NB4 (cell line): Measurements from ENCODE around the gene SCT.

Experiments used
- MYC ChIP-seq: IDR thresholded peaks from 2 replicates; pipeline ENCODE4 v1.6.1; 2011; ENCODE audit warnings: low read depth, low read length
- POLR2A ChIP-seq: IDR thresholded peaks from 2 replicates; pipeline ENCODE4 v1.6.1; 2011; ENCODE audit warnings: mild to moderate bottlenecking; ENCODE audit not compliant: insufficient read length; ENCODE audit errors: extremely low read depth
- TF ChIP-seq, protein P1 (sequence below): IDR thresholded peaks from one replicate; pipeline ENCODE4 v1.5.1; 2012; ENCODE audit warnings: low read depth, low read length

DNA sequence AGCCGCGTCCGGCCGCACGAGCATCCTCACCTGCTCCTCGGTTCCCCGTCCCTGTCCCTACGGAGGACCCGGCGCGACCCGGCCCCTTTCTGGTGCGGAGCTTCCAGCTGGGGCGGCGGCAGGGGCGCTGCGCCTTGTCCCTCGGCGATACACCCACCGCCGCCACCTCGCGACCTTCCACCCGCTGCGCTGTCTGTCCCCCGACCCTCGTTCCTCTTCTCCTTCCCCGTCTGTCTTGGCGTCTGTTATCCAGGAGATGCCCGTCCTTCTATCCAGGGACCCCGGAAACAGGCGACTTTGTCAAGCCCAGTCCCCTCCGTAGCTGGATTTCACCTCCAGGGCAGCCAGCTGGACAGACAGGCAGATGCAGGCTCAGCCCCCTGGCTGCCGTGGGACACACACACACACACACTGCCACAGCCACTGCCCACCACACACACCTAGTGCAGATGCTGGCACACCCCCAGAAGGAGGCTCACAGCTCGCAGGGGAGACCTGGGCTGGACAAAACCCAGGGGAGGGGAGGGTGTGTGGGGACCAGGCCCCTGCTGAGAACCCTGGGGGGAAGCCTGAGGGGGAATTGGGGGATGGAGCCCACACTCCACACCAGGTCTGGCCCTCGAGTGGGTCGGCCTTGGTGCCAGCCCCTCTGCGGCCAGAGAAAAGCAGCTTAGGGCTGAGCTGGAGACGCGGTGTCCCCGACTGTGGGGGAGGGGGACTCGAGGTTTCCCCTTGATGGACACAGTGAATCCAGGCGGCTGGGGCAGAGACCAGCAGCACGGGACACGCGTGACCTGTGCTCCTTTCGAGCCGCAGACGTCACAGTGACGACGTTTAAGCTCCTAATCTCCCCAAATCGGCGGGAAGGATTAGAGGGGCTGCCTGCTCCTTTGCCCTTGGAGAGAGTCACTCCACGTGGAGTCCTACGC is 10.9 kb upstream of the SCT start:
- TF ChIP-seq, protein P1, sequence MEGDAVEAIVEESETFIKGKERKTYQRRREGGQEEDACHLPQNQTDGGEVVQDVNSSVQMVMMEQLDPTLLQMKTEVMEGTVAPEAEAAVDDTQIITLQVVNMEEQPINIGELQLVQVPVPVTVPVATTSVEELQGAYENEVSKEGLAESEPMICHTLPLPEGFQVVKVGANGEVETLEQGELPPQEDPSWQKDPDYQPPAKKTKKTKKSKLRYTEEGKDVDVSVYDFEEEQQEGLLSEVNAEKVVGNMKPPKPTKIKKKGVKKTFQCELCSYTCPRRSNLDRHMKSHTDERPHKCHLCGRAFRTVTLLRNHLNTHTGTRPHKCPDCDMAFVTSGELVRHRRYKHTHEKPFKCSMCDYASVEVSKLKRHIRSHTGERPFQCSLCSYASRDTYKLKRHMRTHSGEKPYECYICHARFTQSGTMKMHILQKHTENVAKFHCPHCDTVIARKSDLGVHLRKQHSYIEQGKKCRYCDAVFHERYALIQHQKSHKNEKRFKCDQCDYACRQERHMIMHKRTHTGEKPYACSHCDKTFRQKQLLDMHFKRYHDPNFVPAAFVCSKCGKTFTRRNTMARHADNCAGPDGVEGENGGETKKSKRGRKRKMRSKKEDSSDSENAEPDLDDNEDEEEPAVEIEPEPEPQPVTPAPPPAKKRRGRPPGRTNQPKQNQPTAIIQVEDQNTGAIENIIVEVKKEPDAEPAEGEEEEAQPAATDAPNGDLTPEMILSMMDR, result no peak
- no peak for TF ChIP-seq POLR2A
- TF ChIP-seq MYC, result no peak
